ENCODE data around the gene SETD5. TPM values are rescaled to one million over a fixed set of nuclear protein-coding genes. Genes with fewer than 3 reads are reported as not detected.
A peak's percentile ranks its signal among the peaks of the same experiment; 100 is the strongest.
"Not testable (repeated sequence)": the region's sequence is repeated elsewhere in the genome, so short reads cannot be mapped to it uniquely, and the experiment has no call there.

SETD5 gene
- total RNA-seq, 2 donors from 2014 or later = 103 to 105 TPM

DNA sequence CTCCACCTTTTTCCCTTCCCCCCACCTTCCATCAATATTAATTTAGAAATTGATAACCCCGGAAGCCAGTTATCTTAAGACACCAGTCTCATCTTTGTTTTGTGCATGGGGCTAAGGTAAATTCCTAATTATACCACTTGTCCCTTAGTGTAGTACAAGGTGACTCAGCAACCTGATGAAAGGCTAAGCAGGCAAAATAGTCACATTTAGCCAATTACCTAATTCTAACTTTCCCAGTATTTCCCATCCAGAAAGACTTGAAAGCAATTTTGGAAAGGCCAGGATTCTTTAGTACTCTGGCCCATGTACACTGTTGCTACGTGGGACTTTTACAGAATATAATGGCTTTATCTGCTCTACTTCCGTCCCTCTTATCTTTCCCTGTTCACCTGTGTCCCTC, 72.6 kb downstream of the SETD5 start:
- no peaks in the 10 kb centered on the region for H3K27me3 Mint-ChIP-seq
- ATAC-seq (no peak), DNase-seq (no peak)
- peaks cover 15% of the 10 kb centered on the region for H3K4me1 Mint-ChIP-seq
- H3K4me3 Mint-ChIP-seq = no peak overlapping the region
- peak overlapping the region; percentile 11 for H3K27ac Mint-ChIP-seq
- peaks cover 29% of the 10 kb centered on the region for H3K36me3 Mint-ChIP-seq (ENCODE audit: low read depth)
- H3K9me3 ChIP-seq (ENCODE audit: control insufficient read depth, low read length, poor library complexity, severe bottlenecking) = no peaks in the 10 kb centered on the region

DNA sequence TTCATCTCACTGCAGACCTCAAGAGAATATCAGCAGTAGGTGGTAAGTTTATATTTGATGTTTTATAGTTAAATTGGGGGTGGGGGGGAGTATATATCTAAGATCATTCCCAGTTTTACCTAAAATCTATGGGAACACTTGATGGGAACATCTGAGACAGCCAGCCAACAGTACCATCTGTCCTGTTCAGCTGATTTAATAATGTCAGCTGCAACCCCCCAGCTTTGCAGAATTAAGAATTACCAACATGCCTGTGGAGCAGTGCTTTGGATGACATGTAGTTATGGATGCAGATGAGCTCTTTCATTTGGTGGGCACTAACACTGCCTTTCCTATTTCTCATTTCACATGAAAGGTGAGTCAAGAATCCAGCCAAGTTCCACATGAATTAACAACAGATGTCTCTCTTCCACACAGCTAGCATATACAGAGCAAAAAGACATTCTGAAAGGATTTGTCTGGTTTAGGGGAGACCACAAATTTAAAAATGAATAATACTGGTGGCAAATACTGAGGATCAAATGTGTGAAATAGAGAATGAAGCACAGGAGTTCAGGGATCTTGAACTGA, 76.2 kb downstream of the SETD5 start:
- H3K4me1 Mint-ChIP-seq = peaks cover 5% of the 10 kb centered on the region
- no peak for DNase-seq
- H3K27ac Mint-ChIP-seq = no peak overlapping the region
- no peaks in the 10 kb centered on the region for H3K27me3 Mint-ChIP-seq
- peaks cover 28% of the 10 kb centered on the region for H3K36me3 Mint-ChIP-seq (ENCODE audit: low read depth)
- no peak for ATAC-seq
- H3K4me3 Mint-ChIP-seq = no peak overlapping the region
- no peaks in the 10 kb centered on the region for H3K9me3 ChIP-seq (ENCODE audit: control insufficient read depth, low read length, poor library complexity, severe bottlenecking)

DNA sequence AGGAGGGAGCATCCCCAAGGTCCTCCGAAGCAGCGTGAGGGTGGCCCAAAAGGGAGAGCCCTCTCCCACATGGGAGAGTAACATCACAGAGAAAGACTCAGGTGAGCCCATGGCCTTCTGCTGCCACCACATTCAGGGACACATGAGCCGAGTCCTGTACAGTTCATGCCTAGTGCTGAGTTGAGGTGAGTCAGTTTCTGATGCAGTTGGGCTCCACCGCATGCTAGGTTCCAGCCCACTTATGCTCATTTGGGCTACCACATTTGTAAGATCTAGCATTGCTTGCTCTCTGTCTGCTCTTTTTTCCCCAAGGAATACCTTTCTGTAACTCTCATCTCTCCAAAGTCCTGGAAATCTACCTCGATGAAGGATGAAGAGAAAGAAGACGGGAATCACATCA, 77.1 kb downstream of the SETD5 start:
- Mint-ChIP-seq H3K27me3 (no peaks in the 10 kb centered on the region), H3K36me3 (ENCODE audit: low read depth) (peaks cover 29% of the 10 kb centered on the region)

DNA sequence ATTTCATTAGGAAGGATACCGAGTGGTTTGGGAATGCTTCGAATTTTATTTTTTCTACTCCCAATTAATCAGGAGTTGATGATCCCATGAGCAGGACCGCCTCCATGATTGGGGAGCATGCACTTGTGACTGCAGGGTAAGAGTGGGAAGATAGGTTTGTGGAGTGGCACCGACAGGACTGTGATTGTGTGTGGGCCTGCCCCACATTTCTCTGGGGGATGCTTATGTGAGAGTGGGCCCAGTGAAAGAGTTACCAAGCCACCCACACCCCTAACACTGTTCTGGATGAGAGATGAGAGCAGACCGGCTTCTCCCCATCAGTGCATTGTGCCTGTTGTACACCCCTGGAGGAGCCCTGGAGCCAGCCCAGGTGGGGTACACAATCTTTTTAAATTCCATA, 79.5 kb downstream of the SETD5 start:
- ATAC-seq = no peak
- peaks cover 8% of the 10 kb centered on the region for H3K4me1 Mint-ChIP-seq

More for the DNA sequence above, 77.1 kb downstream of the SETD5 start:
- Mint-ChIP-seq H3K27ac (no peak overlapping the region), H3K4me1 (peaks cover 7% of the 10 kb centered on the region), H3K4me3 (no peak overlapping the region)
- no peak for ATAC-seq
- DNase-seq = no peak
- no peaks in the 10 kb centered on the region for H3K9me3 ChIP-seq (ENCODE audit: control insufficient read depth, low read length, poor library complexity, severe bottlenecking)

DNA sequence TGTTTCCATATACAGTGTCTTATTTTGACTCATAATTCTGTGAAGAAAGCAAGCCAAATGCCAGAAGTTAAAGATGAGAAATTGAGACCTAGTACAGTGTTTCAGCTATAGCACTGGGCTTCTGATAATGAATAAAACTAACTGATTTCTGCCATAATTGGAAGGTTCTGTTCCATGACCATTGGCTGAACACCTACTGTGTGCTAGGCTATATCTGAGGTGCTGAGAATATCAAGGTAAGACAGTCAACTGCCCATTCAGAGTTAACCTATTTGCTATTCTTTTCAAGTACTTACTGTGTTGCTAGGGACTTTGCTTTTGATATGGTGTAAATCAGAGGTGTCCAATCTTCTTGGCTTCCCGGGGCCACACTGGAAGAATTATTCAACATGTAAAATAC, 82.8 kb downstream of the SETD5 start:
- Mint-ChIP-seq H3K36me3 (ENCODE audit: low read depth) (peaks cover 19% of the 10 kb centered on the region), H3K4me3 (no peak overlapping the region)
- ATAC-seq = no peak

More for the DNA sequence above, 79.5 kb downstream of the SETD5 start:
- no peak overlapping the region for H3K27ac Mint-ChIP-seq
- peaks cover 28% of the 10 kb centered on the region for H3K36me3 Mint-ChIP-seq (ENCODE audit: low read depth)
- H3K9me3 ChIP-seq (ENCODE audit: control insufficient read depth, low read length, poor library complexity, severe bottlenecking) = no peaks in the 10 kb centered on the region
- H3K27me3 Mint-ChIP-seq = no peaks in the 10 kb centered on the region
- no peak for DNase-seq
- no peak overlapping the region for H3K4me3 Mint-ChIP-seq

DNA sequence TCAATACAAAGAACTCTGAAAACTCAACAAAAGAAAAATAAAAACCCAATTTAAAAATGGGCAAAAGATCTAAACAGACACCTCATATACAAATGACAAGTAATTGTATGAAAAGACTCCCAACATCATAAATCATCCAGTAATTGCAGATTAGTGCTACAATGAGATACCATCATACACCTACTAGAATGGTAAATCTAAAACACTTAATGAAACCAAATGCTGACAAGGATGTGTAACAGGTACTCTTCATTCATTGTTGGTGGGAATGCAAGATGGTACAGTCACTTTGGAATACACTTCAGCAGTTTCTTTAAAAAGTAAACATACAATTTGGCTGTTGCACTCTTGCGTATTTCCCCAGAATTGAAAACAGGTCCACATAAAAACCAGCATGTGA, 87.8 kb downstream of the SETD5 start:
- no peak overlapping the region for H3K4me3 Mint-ChIP-seq
- no peak for DNase-seq
- ATAC-seq = no peak
- H3K27ac Mint-ChIP-seq = no peak overlapping the region
- H3K9me3 ChIP-seq (ENCODE audit: control insufficient read depth, low read length, poor library complexity, severe bottlenecking) = no peaks in the 10 kb centered on the region
- no peaks in the 10 kb centered on the region for H3K36me3 Mint-ChIP-seq (ENCODE audit: low read depth)
- no peaks in the 10 kb centered on the region for H3K27me3 Mint-ChIP-seq
- no peaks in the 10 kb centered on the region for H3K4me1 Mint-ChIP-seq

More for the DNA sequence above, 82.8 kb downstream of the SETD5 start:
- H3K4me1 Mint-ChIP-seq = peaks cover 8% of the 10 kb centered on the region
- DNase-seq = no peak
- no peaks in the 10 kb centered on the region for H3K27me3 Mint-ChIP-seq
- H3K9me3 ChIP-seq (ENCODE audit: control insufficient read depth, low read length, poor library complexity, severe bottlenecking) = no peaks in the 10 kb centered on the region
- no peak overlapping the region for H3K27ac Mint-ChIP-seq

DNA sequence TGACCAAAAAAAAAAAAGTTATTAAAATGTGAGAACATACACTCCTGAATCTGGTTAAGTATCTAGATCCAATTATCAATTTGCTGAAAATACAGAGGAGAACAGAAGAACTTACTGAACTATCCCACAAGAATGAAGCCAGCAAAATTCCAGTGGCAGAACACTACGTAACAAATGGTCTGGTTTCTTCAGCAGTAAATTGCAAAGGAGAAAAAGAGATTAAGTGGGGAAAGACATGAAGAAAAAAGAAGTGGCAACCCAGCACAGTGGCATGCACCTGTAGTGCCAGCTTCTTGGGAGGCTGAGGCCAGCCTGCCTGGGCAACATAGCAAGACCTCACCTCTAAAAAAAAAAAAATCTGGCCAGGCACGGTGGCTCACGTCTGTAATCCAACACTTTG, 94.1 kb downstream of the SETD5 start:
- Mint-ChIP-seq H3K36me3 (ENCODE audit: low read depth) (no peaks in the 10 kb centered on the region), H3K4me3 (no peak overlapping the region), H3K4me1 (no peaks in the 10 kb centered on the region), H3K27me3 (no peaks in the 10 kb centered on the region), H3K27ac (peak overlapping the region; percentile 2)
- DNase-seq (no peak), ATAC-seq (no peak)
- H3K9me3 ChIP-seq (ENCODE audit: control insufficient read depth, low read length, poor library complexity, severe bottlenecking) = no peaks in the 10 kb centered on the region

DNA sequence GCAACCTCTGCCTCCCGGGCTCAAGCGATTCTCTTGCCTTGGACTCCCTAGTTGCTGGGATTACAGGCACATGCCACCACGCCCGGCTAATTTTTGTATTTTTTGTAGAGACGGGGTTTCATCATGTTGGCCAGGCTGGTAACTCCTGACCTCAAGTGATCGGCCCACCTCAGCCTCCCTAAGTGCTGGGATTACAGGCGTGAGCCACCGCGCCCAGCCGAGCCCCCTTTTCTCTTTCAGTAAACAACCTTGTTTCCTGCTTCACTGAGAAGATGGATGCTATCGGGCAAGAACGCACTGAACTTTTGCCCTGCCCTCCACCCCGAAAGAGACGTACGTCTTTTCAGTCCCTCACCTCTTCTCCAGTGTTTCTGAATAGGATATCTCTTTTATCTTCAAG, 96.6 kb downstream of the SETD5 start:
- not testable (repeated sequence) for ATAC-seq; H3K9me3 ChIP-seq (ENCODE audit: control insufficient read depth, low read length, poor library complexity, severe bottlenecking); H3K27me3 Mint-ChIP-seq; H3K4me3 Mint-ChIP-seq; H3K4me1 Mint-ChIP-seq; H3K36me3 Mint-ChIP-seq (ENCODE audit: low read depth); H3K27ac Mint-ChIP-seq; DNase-seq

DNA sequence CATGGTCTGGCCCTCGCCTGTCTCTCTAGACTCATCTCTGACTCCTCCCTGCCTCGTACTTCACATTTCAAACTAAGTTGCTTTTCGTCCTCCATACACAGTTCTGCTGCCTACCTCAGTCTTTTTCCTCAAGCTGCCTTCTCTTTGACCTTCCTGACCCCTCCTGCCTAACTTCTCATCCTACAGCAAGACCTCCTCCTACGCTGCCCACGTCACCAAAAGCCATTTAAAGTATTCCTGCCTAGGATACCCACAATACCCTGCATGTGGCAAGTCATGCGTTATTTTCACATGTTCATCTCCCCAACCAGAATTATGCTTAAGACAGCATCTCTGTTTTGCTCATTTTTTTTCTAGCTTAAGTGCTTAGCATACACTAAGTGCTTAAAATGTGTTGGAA, 99.5 kb downstream of the SETD5 start:
- ATAC-seq = no peak

DNA sequence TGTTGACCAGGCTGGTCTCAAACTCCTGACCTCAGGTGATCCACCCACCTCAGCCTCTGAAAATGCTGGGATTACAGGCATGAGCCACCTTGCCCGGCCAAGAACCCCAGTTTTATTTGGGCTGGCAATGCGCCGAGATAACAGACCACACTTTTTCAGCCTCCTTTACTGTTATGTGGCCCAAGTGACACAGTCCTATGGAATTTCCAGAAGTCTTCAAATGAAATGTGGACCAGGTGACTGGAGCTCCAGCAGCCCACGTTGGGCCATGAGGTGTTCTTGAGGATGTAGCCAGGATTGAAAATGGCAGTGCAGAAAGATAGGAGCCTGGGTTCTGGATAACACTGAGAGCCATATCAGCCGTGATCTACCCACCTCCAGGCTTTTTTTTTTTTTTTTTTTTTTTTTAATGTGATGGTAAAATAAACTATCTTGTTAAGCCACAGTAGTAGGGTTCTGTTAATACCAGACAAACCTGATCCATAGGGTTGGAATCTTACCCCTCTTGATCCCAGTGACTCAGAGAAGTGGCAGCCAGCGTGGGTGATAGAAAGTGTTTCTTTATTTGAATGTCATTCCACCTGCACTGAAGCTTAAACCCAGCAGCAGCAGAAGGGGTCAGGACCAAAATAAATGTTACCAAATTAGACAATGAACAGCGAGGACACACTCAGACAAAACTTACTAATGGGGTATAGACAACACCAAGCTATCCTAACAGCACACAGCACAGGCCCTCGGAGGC, 100.6 kb downstream of the SETD5 start:
- no peak for ATAC-seq
- no peaks in the 10 kb centered on the region for H3K36me3 Mint-ChIP-seq (ENCODE audit: low read depth)
- peaks cover 5% of the 10 kb centered on the region for H3K4me1 Mint-ChIP-seq
- no peak overlapping the region for H3K4me3 Mint-ChIP-seq
- no peaks in the 10 kb centered on the region for H3K9me3 ChIP-seq (ENCODE audit: control insufficient read depth, low read length, poor library complexity, severe bottlenecking)
- H3K27me3 Mint-ChIP-seq = peaks cover 32% of the 10 kb centered on the region
- H3K27ac Mint-ChIP-seq = no peak overlapping the region
- no peak for DNase-seq

More for the DNA sequence above, 99.5 kb downstream of the SETD5 start:
- Mint-ChIP-seq H3K4me3 (no peak overlapping the region), H3K27me3 (peaks cover 29% of the 10 kb centered on the region), H3K27ac (no peak overlapping the region), H3K36me3 (ENCODE audit: low read depth) (no peaks in the 10 kb centered on the region), H3K4me1 (peaks cover 5% of the 10 kb centered on the region)
- no peak for DNase-seq
- H3K9me3 ChIP-seq (ENCODE audit: control insufficient read depth, low read length, poor library complexity, severe bottlenecking) = no peaks in the 10 kb centered on the region

DNA sequence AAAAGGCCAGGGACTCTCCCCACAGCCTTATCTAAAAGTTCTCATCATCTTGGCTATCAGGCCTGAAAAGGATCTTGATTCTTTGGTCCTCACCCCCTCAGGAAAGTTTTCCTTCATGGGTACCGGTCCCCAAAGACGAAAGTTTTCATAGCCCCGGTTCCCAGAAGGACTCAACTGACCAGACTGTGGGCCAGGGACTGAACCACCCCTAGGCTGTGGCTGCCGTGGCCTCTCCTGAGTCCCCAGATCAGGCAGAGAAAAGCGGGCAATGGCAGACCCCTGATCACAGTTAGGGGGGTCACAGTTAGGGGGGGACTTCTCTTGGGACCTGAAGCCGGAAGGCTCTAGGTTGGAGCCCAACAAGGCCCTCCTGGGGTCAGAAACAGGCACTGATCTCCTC, 101.4 kb downstream of the SETD5 start:
- ATAC-seq = no peak
- Mint-ChIP-seq H3K27me3 (peaks cover 32% of the 10 kb centered on the region), H3K4me3 (no peak overlapping the region)

DNA sequence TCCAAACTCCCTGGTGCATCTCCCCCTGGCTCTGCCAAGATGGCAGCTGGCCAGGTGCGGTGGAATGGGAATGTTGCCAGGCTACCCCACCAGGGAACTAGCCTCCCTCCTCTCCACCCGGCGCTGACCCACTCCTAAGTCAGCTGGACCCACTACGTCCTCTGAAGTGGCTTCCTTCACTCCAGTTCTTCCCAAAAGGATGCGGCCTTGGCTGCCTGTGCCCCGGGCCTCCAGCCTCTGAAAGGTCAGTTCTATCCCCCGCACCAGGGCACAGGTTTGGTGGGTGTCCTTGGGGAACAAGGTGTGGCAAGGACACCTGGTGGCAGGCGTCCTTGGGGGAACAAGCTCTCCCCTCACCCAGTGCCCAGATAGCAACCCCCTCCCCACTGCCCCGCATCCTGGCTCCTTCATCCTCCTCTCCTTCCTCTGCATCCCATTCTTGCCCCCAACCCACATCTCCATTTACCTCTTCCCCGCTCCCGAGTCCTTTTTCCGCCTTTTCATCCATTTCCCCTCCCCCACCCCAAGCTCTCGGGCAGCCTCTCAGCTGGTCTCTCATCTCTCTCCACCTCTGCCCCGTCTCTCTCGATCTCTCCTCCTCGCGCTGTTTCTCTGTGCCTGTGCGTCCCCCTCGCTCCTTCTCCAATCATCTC, 102.2 kb downstream of the SETD5 start:
- no peaks in the 10 kb centered on the region for H3K9me3 ChIP-seq (ENCODE audit: control insufficient read depth, low read length, poor library complexity, severe bottlenecking)

More for the DNA sequence above, 101.4 kb downstream of the SETD5 start:
- no peaks in the 10 kb centered on the region for H3K9me3 ChIP-seq (ENCODE audit: control insufficient read depth, low read length, poor library complexity, severe bottlenecking)
- H3K4me1 Mint-ChIP-seq = peaks cover 5% of the 10 kb centered on the region
- DNase-seq = no peak
- H3K27ac Mint-ChIP-seq = no peak overlapping the region
- H3K36me3 Mint-ChIP-seq (ENCODE audit: low read depth) = no peaks in the 10 kb centered on the region

DNA sequence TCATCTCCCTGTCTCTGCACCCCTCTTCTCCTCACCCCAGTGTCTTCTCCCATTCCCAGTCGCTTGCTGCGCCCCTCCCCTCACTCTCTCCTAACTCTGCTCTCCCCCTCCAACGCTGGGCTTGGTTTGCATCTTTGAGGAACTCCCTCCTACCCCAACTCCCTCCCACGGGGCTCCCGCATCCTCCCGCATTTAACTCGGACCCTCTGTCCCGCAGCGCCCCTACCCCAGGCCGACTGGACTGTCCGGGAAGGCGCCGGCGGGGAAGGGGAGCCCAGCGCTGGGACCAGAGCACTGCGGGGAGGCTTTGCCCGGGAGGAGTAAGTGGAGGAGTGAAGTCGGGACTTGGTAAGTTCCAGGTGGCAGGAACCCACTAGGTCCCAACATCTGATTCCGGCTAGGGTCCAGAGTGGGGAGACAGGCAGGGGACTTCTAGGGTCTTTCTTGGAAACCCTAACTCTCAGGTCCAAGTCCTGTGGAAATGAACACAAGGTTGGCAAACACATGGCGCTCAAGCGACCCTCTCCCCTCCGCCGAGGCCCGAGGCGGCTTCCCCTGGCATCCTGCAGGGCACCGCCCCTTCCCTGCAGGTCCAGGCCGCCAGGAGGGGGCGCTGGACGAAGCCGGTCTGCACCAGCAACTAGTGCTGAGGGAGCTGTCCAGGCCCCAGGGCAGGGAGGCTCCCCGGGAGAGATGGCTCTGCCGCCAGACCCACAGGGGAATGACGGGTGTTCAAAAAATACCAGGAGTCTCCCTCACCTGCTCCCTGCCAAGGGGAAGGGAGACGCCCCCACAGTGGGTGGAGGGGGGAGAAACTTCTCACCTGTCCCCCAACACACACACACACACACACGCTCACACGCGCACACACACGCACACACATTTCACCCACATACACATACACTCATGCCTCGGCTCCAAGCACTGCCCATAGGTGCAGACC, 103.0 kb downstream of the SETD5 start:
- H3K9me3 ChIP-seq (ENCODE audit: control insufficient read depth, low read length, poor library complexity, severe bottlenecking) = no peaks in the 10 kb centered on the region
- no peak overlapping the region for H3K27ac Mint-ChIP-seq
- no peaks in the 10 kb centered on the region for H3K36me3 Mint-ChIP-seq (ENCODE audit: low read depth)
- H3K4me3 Mint-ChIP-seq = peak overlapping the region; percentile 71
- DNase-seq = peak; percentile 46 to 60 (median 46)
- peaks cover 5% of the 10 kb centered on the region for H3K4me1 Mint-ChIP-seq
- H3K27me3 Mint-ChIP-seq = peaks cover 32% of the 10 kb centered on the region
- peak; percentile 83 for ATAC-seq

More for the DNA sequence above, 102.2 kb downstream of the SETD5 start:
- Mint-ChIP-seq H3K4me1 (peaks cover 5% of the 10 kb centered on the region), H3K4me3 (peak overlapping the region; percentile 71), H3K27ac (no peak overlapping the region), H3K36me3 (ENCODE audit: low read depth) (no peaks in the 10 kb centered on the region), H3K27me3 (peaks cover 32% of the 10 kb centered on the region)
- no peak for ATAC-seq
- no peak for DNase-seq

All from T-helper 17 cell (primary cell).